A673 (cell line): ENCODE results near the gene OBSCN.

ENCODE experiments used
- EZH2 ChIP-seq: fragments of 200-600 bp; sonication (generic); IDR thresholded peaks from 2 replicates; pipeline ENCODE4 v1.6.1; 2017; ENCODE audit warnings: borderline replicate concordance, low read depth, mild to moderate bottlenecking, mixed read lengths, antibody characterized with exemption, low read length; ENCODE audit not compliant: poor library complexity, severe bottlenecking
- TF ChIP-seq, protein P1 (sequence below): fragments of 300-800, 200-600 bp; sonication (generic); conservative IDR thresholded peaks from 2 replicates; pipeline ENCODE4 v1.5.1; 2017; ENCODE audit warnings: low read depth, mild to moderate bottlenecking, antibody characterized with exemption, low read length, moderate library complexity, mixed read lengths

DNA sequence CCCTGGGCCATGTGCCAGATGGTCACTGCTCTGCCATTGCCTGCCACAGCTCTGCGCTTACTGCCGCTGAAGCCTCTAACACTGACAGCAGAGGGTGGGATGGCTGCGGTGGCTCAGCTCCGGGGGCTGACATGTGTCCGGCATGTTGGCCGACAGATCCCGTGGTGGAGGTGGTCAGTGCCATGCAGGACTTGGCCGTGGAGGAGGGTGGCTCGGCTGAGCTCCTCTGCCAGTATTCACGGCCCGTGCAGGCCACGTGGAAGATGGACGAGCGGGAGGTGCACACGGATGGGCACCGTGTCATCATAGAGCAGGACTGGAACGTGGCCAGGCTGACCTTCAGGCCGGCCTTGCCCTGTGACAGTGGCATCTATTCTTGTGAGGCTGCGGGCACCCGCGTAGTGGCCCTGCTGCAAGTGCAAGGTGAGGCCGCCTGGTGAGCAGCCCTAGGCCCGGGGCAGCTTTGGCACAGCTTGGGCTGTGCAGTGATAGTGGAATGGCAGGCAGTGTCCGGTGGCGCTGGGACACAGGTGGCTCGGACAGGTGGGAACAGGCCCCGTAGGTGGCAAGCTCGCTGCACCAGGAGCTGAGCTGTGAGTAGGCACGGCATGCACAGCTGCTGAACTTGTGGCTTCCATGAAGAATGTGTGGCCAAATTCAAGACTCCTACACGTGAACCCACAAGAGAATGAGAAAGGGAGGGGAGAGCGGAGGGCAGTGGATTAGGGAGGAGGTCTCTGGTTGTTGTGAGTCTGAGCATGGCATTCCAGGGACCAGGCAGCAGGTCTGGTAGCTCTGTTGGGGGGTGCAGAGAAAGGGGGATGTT is 107.0 kb downstream of the OBSCN start:
- TF ChIP-seq, protein P1, sequence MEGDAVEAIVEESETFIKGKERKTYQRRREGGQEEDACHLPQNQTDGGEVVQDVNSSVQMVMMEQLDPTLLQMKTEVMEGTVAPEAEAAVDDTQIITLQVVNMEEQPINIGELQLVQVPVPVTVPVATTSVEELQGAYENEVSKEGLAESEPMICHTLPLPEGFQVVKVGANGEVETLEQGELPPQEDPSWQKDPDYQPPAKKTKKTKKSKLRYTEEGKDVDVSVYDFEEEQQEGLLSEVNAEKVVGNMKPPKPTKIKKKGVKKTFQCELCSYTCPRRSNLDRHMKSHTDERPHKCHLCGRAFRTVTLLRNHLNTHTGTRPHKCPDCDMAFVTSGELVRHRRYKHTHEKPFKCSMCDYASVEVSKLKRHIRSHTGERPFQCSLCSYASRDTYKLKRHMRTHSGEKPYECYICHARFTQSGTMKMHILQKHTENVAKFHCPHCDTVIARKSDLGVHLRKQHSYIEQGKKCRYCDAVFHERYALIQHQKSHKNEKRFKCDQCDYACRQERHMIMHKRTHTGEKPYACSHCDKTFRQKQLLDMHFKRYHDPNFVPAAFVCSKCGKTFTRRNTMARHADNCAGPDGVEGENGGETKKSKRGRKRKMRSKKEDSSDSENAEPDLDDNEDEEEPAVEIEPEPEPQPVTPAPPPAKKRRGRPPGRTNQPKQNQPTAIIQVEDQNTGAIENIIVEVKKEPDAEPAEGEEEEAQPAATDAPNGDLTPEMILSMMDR, result no peak
- TF ChIP-seq EZH2, result no peak
